ENCODE measurements around the gene ITPR1.

The ITPR1 gene

DNA sequence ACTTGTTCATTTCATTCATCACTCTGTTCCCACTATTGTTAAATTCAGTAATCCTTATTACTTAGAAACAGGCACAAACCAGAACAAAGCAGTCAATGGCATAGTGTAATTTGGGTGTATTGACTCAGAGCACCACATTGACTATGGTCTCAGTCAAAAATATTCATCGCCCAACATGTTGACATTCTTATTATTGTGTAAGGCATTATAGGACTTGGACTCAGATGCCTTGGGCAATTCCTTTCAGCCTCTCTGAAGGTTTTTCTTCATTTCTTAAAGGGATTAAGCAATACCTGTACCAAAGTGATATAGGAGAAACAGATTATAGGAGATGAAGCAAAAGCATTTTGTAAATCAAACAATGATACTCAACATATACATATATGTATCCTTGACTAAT lies 371.4 kb downstream of the ITPR1 start:
- no peak overlapping the region for H3K4me3 ChIP-seq (ENCODE audit: low read depth, low read length)

DNA sequence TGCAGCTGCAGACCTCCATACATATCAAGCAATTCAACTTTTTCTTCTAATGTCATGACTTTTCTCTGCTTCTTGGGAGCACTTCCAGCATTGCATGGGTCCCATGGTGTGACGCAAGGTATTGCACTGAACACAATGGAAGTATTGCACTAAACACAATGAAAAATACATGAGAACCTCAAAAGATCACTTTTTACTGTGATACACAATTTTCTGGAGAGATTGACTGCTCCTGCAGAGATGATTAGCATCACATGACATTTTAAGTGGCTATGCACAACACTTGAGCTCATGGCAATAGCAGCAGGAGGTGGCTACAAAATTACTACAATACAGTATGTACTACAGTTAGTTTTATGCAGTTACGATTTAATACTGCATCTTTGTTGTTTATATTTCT lies 372.6 kb downstream of the ITPR1 start:
- H3K4me3 ChIP-seq (ENCODE audit: low read depth, low read length): no peak overlapping the region

DNA sequence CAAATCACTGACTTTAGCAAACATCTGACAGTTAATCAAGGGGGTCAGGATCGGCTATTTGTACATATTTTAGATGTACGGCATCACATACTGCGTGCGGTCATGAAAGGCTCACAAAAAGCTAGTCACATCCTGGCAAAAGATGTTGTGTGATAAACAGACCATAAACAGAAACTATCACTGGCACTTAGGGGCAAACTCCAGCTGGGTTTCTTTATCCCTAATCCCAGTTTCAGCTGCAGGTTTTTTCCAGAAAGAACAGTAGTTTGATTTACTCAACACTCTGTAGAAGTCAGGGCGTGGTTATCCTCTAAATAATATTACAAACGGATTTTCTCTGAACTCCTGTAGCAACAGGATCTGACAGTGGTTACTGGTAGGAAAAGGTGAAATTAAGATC lies 373.7 kb downstream of the ITPR1 start:
- H3K4me3 ChIP-seq (ENCODE audit: low read depth, low read length): no peak overlapping the region

DNA sequence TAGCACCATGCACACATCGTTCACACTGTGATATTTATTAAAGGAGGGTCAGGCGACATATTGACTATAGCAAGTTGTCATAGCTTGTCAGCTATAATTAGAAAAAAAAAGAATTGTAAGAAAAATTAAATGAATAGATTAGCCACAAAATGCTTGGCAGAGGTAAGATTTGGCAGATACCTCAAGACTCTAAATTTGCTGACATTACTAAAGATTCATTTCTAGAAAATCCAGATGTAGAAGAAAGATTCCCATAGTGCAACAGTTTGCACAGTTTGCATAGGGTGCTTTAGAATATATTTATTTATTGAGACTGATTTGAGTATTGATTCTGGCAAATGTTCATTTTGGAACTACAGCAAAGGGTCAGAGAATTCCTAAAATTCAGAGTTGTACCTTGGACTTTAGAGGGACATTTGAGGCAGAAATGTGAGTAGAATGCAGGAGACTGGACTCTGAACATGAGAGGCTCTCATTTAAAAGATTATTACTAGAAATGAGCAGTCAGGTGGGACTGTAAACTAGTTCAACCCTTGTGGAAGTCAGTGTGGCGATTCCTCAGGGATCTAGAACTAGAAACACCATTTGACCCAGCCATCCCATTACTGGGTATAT lies 384.1 kb downstream of the ITPR1 start:
- no peak overlapping the region for H3K4me3 ChIP-seq (ENCODE audit: low read depth, low read length)

DNA sequence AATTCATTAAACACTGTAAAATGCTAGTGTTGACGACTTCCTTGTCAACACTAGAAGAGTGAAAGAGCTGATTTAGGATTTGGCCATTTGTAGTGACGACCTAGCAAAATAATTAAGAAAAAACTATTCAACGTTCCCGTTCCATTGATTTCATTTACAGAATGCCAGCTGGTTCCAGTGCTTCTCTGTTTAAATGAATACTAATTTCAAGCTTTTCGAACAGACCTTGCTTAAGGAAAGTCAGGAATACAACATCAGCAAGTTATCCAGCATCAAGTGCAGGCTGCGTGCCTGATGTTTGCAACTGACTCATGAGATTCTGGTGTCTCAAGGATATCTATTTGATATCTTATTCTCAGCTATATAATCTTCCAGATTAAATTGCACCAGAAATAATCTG lies 387.7 kb downstream of the ITPR1 start:
- H3K4me3 ChIP-seq (ENCODE audit: low read depth, low read length): no peak overlapping the region

DNA sequence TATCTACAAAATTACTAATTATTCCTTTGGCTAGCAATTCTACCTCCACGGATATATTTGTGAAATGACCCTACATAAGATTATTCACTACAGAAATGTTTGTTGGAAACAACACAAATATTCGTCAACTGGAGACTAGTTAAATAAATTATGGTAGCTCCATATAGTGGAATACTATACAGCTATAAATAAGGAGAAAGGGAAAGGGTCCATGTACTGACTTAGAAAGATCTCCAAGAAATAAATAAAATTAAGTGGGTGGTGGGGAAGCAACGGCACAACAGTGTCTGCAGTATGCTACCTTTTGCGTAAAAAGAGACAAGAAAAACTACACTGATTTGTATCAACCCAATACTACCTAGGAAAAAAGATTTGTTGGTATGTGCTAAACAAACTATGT lies 389.4 kb downstream of the ITPR1 start:
- no peak overlapping the region for H3K4me3 ChIP-seq (ENCODE audit: low read depth, low read length)

DNA sequence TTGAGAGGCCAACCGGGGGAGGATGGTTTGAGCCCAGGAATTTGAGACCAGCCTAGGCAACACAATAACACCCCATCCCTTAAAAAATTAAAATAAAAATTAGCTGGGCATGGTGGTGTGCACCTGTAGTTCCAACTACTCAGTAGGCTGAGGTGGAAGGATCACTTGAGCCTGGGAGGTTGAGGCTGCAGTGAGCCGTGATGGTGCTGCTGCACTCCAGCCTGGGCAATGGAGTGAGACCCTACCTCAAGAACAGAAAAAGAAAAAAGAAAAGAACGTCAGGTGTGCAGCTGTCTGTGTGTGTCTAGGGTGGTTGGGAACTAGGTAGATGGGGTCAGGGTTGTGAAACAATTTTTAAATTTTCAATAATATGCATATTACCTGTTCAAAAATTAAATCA lies 389.9 kb downstream of the ITPR1 start:
- H3K4me3 ChIP-seq (ENCODE audit: low read depth, low read length): no peak overlapping the region

DNA sequence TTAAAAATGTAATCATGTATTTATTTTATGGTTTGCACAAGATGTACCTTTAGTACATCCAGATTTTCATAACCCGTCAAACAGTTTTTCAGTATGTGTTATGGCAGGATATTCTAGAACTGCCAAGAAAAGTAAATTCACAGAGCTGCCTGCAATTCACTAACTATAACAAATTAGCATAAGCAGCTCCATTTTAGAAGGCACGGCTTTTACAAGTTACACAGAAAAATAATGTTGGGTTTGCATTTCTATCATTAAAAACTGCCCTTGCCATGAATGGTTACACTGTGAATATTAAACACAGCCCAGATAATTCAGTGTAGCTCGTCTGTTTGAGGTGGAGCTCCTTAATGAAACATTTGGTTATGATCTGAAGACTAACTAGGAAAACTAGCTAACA lies 391.7 kb downstream of the ITPR1 start:
- no peak overlapping the region for H3K4me3 ChIP-seq (ENCODE audit: low read depth, low read length)

DNA sequence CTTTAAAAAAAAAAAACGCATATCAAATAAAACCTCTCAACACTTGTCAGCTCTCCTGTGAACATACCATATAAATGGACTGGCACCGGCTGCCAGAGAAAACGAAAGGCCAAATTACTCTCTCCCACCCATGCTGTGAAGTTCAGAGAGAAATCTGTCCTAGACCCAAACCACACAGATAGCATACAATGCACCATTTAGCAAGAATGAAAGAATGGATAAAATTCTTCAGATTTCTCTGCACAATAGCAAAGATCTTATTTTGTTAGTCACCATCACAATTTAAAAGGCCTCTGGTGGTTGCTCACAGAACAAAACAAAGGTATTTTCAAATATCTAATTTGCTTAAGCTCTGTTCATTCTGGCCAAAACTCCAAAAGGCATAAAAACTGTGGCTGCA lies 392.2 kb downstream of the ITPR1 start:
- no peak overlapping the region for H3K4me3 ChIP-seq (ENCODE audit: low read depth, low read length)

DNA sequence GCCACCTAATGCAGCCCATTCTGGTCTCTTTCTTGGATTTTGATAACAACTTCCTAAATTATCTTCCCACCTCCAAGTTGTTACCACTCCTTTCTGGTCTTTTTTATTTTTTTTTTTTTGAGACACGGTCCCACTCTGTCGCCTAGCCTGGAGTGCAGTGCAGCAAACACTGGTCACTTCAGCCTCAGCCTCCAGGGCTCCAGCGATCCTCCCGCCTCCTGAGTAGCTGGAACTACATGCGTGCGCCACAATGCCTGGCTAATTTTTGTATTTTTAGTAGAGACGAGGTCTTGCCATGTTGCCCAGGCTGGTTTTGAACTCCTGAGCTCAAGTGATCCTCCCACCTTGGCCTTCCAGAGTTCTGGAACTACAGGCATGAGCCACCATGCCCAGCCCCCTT lies 393.3 kb downstream of the ITPR1 start:
- no peak overlapping the region for H3K4me3 ChIP-seq (ENCODE audit: low read depth, low read length)

DNA sequence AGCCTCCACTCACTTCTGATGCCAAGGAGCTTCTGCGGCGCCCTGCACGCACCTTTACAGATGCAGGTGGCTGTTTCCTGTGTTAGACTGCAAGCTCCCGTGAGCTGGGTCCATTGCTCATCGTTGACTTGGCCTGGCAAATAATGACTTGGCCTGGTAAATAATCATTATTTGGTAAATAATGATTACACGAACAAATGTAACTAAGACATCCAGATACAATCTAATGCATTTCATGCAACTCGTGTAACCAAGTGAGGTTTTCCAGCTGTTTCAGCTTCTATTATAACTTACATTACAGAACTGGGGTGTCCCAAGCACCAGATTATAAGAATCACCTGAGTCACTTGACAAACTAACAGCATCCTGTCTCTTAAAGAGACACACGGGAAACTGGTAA lies 394.0 kb downstream of the ITPR1 start:
- no peak overlapping the region for H3K4me3 ChIP-seq (ENCODE audit: low read depth, low read length)

DNA sequence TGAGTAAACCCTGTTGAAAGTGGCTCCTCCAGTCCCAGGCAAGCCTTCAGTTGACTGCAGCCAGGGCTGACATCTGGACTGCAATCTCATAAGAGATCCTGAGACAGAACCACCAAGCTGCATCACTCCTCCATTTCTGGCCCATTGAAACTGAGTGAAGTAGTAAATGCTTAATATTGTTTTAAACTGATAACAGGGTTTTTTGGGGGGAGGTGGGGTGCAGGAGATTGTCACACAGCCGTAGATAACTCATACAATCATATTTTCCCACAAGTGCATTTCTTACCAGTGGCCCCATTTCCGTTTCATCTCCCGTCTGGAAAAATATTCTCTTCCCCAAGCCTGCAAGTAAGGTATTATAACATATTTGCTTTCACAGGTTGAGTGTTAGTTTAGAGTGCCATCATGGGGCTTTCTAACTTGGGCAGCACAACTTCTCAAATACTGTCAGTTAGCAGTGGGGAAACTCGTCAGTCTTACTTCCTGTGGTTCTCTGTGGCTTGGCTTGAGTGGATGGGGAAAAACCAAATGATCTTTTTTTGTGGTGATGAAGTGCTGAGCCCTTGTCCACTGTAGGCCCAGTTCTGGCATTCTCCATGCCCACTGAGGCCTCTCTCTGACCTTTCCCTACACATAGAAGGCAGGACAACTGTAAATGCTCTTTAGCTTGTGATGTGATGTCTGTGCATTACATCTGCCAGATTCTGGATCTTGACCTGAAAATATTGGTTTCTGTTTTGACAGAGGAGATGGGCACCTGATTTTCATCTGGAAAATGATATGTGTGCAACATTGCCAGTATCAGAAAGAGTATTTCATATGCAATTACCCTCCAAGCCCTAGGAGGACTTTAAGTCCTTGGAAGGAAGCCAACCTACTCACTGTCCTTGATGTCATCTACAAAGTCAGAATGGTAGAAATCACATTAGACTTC lies 396.0 kb downstream of the ITPR1 start:
- H3K4me3 ChIP-seq (ENCODE audit: low read depth, low read length): no peak overlapping the region

DNA sequence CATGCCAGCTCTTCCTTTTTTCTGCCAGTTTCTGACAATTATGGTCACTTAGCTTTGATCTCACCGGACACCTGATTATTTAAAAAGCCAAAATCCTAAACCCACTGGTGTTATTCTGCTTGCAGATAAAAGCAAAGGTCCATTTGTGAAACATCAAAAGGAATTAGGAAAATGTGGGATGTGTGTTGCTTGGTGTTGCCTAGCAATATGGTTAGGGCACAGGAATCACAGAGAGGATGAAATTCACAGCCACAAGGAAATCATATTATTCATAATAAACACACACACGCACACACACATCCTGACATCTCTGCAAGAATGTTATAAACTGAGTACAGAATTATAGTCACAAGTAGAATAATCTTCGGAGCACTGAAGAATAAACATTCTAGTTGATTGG lies 396.7 kb downstream of the ITPR1 start:
- no peak overlapping the region for H3K4me3 ChIP-seq (ENCODE audit: low read depth, low read length)

DNA sequence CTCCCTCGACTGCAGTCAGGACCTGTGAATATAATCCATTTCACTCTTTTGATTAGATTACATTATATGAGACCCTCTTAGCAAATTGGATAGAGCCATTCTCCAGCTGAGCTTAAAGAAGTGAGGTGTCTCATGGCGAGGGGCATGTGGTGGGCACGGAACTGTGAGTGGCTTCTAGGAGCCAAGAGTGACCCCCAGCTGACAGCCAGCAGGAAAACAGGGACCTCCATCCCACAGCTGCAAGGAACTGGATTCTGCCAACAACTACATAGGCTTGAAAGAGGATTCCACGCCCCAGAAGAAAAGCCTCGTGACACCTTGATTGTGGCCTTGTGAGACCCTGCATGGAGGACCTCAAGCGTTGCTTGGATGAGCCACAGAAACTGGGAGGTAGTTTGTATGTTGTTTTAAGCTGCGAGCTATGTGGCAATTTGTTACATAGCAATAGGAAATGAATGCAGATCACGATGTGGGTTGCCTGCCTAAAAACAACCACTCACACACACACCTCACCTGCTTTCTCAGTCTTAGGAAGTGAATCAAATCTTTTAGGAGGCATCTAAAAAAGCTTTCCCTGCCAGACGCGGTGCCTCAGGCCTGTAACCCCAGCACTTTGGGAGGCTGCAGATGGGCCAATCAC lies 401.9 kb downstream of the ITPR1 start:
- H3K4me3 ChIP-seq (ENCODE audit: low read depth, low read length): no peak overlapping the region

DNA sequence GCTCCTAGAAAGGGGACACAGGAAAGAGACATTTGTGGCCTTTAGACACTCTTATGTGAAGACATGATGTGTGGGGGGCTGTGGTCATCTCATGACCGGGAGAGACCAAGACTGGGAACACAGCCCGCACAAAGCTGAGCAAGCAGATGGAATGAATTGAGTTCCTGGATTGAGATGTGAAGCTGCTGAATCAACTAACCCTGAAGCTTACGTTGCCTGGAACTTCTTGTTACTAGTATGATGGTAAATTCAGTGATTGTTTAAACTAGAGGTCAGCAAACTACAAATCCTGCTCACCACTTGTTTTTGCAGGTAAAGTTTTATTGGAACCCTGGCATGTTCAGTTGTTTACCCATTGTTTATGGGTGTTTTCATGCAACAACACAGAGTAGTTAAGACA lies 402.7 kb downstream of the ITPR1 start:
- no peak overlapping the region for H3K4me3 ChIP-seq (ENCODE audit: low read depth, low read length)
